GM03348 (cell line): Measurements from ENCODE around the gene RPA3.
"Not testable (repeated sequence)": the region's sequence is repeated elsewhere in the genome, so short reads cannot be mapped to it uniquely, and the experiment has no call there.

Experiments used
- DNase-seq: peaks from one replicate; pipeline ENCODE4 v3.0.0; 2012; ENCODE audit warnings: low spot score

Gene RPA3

DNA sequence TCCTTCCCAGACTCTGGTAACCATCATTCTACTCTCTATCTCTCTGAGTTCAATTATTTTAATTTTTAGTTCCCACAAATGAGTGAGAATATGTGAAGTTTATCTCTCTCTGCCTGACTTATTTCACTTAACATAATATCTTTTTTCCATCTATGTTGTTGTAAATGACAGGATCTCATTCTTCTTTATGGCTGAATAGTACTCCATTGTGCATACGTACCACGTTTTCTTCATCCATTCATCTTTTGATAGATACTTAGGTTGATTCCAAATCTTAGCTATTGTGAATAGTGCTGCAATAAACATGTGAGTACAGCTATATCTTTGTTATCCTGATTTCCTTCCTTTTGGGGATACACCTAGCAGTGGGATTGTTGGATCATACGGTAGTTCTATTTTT lies 23.9 kb downstream of the RPA3 start:
- DNase-seq = no peak

DNA sequence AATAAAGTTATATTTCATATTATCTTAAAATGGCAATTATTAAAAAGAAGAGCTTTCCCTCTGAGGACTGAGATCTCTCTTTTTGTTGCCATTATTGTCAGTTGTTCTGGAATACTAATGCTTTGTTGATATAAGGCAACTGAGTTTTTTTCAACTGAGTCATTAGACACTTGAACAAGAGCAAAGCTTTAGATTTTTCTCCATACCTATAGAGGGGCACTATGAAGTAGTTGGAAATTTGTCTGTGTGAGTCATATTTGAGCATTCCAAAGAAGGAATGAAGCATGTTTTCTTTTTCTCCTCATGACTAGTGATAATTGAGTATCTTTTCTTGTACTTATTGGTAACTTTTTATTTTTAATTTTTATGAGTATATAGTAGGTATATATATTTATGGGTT lies 24.5 kb downstream of the RPA3 start:
- peak; percentile 23 for DNase-seq

DNA sequence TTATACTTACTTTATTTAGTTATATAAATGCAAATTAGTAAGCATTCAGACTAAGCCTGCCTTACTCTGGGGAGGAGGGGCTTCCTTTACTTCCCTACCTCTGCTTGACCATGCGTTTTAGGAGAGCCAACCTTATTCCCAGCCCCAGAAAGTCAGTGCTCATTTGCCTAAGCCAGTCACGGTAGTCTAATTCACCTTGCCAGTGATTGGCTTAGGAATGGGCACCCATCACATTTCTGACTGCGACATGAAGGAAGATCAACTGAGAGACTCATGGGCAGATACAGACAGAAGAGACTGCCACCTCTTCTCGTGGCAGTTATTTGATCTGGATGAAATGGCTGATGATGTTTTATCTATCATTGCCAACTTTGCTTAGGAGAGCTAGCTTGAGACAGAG lies 29.5 kb downstream of the RPA3 start:
- DNase-seq = no peak

DNA sequence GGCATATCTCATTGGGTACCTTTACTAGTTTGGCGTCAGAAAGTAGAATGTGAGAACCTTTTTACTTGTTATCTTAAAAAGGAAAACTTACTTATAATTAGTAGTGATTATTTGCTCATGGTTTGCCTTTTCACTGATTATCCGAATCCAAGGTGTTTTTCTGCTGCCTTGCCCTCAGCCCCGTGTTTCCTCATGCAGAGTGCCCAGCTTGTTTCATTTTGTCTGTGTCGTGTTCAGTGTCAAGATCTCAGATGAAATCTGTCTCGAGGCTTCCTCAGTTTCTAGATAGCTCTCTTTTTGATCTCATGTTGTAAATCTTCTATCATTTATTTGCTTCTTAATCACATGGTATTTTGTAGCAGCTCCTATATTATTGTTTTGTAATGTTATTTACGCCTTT lies 30.1 kb downstream of the RPA3 start:
- DNase-seq = no peak

DNA sequence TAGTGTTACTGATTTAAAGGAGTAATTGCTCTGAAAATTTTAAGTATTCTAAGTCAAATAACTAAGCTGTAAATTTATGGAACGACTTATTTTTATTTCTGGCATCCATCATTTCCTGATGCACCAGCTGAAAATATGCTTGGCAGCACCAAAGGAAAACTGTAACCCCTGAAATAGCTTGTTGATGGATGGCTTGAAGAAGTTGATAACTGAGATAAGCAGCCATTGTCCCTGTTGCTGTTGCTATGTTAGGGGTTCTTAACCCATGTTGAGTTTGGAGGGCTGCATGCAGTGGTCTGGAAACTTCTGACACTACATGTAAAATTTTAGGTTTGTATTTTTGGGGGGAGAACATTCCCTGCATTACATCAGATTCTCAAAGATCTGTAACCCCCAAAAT lies 30.6 kb downstream of the RPA3 start:
- DNase-seq = no peak

DNA sequence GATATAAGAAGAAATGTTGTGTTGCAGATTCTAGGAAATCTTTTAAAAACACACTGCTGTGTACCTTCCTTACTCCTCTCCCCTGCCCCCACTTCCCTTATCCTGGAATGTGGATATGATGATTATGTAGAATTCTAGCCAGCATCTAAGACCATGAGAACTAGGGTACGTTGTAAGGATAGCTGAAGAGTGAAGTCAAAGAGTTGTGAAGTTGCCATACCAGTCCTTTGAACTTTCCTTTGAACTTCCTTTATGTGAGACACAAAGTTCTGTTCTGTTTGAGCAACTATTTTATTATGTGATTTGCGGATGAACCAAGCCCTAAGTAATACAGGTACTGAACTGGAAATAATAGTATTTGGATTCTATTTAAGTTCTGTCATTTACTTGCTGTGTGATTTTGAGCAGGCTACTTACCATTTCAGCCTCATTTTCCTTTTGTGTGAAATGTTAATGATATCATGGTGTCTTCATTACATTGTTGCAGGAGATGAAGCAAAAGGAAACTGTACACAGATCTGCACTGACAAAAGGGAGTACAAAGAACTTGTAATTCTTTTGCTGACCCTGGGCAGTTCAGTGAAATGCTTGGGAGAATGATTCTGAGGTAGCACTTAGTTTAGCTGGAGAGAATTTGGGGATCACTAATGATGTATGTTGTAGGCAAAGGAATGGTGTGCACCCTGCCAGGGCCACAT lies 31.4 kb downstream of the RPA3 start:
- no peak for DNase-seq

DNA sequence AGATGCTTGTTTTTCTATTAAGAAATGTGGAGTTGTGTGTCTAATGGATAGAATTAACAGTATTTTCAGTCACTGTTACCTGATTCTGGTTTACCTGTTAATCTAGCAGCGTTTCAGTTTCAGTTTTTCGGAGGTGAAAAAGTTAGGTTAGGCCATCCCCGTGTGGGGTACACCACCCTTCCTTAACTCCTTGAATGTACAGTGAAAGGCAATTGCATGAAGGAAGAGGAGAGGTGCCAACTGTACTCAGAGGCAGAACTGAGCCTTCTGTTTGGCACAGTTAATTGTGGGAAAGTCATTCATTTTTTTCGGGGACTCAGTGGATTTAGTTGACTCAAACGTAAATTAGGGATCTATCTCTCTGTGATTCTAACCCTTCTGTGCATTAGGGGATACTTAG lies 35.5 kb downstream of the RPA3 start:
- no peak for DNase-seq

DNA sequence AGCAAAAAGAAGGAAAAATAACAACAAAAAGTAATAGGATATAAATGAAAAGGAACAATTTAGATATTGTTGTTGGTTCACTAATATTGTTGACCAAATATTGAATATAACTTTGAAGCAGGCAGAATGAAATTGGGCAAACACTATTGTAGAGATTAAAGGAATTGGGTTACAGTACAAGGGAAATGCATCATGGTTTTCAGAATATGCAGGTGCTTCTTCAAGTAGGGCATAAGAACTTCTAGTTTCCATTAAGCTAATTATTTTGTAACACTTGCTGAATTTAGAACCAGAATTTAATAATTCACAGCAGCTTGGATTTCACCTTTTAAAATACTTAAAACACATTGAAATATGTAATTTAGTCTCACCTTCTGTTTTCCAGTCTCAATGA lies 36.5 kb downstream of the RPA3 start:
- no peak for DNase-seq

DNA sequence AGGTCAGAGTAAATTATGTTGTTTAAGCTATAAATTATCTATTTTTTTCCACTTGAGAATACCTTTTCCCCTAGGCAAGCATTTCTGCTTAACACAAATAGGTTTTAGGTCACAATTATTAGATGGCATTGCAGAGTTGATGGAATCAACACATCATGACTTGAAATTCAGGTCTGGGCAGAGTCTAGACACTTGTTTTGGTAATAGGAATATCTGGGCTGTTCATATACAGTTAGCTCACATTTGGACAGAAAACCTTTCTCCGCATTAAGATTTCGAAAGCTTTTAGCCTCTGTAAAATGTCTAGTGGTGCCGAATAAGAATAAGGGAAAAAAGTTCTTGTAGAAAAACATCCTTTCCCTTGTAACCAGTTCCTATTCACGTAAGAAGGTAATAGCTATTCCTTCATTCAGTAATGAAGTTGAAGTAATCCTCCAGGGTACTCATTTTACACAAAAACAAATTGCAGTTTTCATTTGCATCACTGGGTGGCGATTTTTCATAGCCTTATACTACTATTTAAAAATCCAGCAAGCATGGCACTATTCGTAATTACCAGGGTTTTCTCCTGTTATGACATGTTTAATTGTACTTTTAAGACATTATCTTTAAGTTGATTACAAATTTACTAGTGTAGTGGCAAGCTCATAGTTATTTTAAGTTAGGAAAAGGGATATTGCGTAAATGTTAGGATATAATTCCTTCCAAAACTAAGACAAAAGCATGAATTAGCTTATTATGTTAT lies 37.0 kb downstream of the RPA3 start:
- DNase-seq = peak; percentile 33

DNA sequence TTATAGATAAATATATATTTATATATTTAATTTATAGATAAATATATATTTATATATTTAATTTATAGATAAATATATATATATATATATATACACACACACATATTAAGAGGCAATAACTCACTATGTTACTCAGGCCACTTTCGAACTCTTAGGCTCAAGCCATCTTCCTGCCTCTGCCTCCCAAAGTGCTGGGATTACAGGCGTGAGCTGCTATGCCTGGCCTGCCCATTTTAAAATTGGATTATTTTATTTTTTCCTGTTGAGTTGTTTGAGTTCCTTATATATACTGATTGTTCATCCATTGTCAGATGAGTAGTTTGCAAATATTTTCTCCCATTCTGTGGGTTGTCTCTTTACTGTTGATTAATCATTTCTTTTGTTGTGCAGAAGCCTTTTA lies 38.8 kb downstream of the RPA3 start:
- not testable (repeated sequence) for DNase-seq

DNA sequence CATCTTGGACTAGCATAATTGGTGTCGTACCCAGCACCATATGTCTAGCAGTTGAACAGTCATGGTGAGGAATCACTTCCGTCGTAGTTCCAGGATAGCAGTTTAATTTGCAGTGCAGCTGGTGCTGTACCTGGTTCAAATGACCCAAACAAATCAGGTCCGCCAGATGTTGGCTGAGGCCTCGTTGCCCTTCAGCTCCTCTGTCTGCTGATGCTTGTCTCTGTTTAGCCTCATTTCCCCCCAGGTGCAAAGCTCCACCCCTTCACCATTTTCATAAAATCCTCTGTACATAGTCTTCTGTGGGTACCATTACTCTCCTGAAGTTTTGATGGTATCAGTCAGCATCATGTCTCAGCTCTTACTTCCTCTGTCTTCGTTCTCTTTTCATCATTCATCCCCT lies 42.7 kb downstream of the RPA3 start:
- DNase-seq = no peak

DNA sequence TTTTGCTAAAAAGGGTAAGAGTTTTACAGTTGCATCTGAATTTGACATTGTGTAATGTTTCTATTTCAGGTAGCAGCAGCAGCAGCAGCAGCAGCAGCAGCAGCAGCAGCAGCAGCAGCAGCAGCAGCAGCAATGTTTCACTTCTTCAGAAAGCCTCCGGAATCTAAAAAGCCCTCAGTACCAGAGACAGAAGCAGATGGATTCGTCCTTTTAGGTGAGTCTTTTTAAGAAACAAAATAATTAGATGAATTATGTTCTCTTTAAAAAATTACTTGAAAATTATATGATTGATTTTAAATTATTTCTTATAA lies 45.2 kb downstream of the RPA3 start:
- DNase-seq = no peak

DNA sequence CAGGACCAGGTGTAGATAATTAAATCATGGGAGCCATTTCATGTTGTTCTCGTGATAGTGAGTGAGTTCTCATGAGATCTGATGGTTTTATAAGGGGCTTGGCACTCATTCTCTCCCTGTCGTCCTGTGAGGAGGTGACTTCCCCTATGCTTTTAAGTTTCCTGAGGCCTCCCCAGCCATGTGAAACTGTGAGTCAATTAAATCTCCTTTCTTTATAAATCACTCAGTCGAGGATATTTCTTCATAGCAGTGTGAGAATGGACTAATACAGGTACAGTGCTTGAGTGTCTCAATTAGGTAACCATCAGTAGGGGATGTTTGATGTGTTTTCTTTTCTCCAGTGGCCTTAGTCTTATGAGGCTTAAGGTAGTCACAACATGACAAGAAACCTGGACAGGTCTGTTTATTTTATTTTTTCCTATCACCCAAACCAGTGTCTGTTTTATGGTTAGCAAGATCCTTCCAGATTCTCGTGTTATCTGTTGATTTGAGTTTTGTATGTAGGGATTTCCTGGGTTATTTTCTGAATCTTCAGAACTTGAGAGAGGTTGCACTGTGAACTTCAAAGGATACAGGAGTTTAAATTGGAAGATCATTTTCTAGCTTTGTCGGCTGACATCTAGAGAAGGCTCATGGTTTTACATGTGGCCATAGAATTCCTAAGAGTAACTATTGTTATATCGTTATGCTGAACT lies 45.7 kb downstream of the RPA3 start:
- DNase-seq = no peak

DNA sequence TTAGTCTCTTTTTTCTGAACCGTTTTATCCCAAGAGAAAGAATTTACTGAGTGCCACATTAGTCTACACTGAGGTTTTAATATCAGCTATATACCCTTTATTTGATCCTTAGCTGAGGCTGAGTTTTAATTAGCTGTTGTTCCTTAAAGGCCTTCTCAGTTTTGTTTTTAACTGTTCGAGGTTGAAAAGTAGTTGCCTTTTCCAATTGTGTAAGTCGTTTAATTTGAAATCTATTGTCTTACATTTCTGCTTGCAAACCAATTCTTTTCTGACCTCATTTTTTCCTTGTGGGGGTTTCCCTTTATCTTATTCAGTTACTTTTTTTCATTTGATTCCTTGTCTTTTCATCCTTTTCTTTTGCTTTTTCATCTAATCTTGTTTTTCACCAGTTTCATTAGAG lies 47.0 kb downstream of the RPA3 start:
- no peak for DNase-seq

DNA sequence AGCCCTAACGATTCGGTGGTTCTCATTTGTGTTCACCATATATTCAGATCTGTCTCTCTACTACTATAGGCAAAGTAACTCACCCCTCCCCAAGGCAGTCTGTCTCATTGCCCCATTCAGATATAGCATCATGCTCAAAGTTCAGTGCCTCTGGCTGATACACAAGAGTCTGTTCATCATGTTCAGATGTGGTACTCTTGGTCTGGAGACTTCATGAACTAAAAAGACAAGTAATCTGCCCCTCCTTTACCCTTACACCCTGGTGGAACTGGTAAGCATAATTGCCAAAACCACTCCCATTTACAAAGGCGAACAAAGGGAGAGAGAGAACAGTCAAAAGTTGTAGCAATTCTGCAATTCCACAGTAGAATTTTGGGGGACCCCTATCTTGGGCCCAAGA lies 47.9 kb downstream of the RPA3 start:
- no peak for DNase-seq

DNA sequence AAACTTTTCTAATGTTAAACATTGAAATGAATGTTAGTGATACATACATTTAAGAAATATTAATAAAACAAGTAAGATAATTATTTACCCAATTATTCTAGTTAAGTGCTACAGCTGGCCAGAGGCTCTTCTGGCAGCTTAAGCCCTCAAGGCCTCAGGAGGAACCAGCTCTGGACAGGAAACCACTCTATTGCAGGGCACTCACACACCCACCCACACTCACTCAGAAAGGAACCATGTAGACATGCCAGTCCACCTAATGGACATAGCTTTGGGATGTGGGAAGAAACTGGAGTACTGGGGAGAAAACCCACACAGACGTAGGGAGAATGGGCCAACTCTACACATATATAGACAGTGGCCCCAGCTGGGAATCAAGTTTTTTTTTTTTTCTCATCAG lies 49.7 kb downstream of the RPA3 start:
- DNase-seq = no peak

DNA sequence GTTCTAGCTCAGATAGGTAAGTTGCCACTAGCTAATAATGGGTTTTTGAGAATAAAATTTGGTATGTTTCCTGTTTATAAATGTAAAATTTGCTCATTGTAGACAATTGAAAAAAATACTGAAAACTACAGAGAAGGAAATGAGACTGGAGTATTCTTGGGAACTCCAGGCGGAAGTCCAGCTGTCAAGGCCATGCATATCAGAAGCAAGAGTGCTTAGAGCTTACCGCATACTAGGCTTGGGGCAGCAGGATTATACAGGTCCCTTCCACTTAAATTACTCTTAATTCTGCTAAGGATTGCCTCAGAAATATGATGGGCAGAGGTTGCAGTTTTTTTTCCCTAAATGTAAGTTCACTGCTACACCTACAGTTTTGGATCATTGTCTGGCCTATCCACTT lies 51.2 kb downstream of the RPA3 start:
- no peak for DNase-seq

DNA sequence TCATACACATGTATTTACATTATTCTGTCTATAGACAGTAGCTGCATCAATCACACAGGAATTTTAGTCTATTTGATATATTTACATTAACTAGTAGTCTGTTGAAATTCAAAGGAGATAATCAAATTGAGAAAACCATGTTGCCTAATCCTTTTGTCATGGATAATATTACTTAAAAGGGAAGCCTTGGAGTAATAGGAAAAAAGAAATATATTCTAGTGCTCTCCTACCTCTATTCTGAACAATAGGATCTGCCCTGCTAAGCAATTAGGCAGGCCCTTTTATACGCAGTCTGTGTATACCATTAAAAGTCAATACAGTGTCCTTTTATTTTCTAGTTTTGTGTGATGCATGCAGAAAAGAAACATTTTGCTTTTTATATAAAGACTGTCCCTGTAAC lies 53.4 kb downstream of the RPA3 start:
- no peak for DNase-seq

DNA sequence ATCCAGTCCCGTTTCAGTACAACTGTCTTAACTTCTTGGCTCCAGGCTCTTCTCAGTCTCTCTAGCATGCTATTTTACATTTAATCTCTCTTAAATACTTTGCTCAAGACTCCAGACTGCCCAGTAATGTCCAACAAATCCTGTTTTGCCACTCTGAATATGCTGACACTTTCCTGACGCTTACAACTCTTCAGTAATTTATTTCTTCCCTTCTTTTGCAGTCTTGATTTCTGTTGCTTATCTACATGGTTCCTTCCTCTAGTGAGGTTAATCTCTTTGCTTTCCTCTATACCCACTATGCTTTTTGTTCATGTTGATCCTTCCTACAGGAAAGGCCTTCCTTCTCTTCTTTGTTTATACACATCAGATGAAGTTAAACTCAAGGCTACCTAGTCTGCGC lies 54.1 kb downstream of the RPA3 start:
- DNase-seq = no peak

DNA sequence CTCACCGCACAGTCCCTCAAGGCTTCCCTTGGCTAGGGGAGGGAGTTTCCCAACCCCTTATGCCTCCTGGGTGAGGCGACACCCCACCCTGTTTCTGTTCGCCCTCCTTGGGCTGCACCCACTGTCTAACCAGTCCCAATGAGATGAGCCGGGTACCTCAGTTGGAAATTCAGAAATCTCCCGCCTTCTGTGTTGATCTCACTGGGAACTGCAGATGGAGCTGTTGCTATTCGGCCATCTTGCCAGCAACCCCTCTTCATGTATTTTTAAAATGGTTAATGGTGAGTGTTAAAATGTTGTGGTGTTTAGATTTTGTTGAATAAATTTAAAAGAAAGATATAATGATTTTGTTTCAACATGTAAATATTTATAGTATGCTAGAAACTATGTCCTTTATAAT lies 55.9 kb downstream of the RPA3 start:
- DNase-seq = no peak

DNA sequence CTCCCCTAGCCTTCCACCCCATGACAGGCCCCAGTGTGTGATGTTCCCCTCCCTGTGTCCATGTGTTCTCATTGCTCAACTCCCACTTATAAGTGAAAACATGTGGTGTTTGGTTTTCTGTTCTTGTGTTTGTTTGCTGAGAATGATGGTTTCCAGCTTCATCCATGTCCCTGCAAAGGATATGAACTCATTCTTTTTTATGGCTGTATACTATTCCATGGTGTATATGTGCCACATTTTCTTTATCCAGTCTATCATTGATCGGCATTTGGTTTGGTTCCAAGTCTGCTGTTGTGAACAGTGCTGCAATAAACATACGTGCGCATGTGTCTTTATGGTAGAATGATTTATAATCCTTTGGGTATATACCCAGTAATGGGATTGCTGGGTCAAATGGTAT lies 61.9 kb downstream of the RPA3 start:
- DNase-seq = not testable (repeated sequence)

DNA sequence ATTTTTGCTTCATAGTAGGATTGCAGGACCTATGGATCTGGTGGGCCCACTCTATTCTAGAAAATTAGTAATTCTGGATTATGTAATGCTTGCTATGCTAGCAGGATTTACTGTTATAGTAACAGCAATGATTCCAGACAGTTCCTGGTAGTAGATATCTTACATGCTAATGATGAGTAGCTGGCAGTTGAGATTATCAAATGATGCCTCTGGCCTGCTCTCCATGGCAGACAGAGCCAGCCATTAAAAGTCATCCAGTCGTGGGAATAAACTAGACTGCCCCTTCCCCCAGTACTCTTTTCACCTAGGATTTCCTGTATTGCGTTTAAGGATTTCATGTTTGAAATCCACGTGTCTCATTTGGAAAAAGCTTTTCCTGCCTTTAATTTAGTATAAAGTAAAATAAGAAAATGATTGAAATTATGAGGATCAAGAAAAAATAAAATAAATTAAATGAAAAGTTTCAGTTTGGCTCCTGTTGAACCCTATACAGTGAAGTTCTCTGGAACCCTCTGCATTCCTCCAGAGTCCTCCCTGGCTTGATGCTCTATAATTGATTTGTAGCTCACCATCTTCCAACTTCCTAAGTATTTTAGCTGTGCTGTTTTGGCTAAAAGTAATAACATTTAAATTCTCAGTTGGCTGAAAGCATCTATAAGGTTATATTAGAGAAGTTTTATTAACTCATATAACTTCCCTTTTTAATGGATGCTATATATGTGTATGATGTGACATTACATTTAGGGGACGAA lies 63.3 kb downstream of the RPA3 start:
- no peak for DNase-seq
